SW 1271 (cell line): ENCODE measurements around the gene ANKRD62.
A peak's percentile ranks its signal among the peaks of the same experiment; 100 is the strongest.
"Not testable (repeated sequence)": the region's sequence is repeated elsewhere in the genome, so short reads cannot be mapped to it uniquely, and the experiment has no call there.

ENCODE experiments used
- DNase-seq, 2 experiments: peaks; one replicate each; lab custom pipeline; 2025; lab: John Stamatoyannopoulos, UW

The ANKRD62 gene

DNA sequence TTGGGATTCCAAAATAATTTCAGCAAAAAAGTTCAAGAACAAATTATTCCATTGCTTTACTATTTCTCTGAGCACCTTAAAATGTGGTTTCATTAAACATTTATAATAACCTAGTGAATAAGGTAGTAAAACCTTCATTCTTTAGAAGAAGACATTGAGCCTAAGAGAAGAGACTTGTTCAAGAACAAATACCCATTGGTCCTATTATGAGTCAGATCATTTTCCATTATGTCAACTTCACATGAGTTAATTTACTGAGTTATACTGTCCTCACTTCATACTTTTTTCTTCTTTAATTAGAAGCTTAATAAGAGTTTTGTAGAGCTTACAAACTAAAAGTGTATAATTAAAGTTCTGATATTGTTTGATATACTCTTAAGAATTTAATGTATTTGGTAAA lies 5.5 kb downstream of the ANKRD62 start:
- DNase-seq, result no peak

DNA sequence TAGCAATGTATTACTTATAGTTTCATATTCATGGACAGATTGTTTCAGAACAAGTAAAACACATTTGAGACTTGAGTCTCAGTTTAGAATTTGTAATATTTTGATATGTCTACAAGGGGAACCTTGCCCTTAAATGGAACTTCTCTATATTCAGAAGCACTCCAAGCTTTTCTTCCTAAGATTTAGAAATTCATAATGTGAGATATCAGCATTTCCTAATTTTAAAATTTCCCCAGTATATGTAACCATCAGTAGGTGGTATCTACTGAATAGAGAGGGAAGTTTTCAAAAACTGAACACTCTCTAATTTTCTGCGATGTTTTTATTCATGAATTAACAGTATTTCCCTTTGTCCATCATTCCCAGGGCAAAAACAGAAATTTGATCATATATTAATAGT lies 7.6 kb downstream of the ANKRD62 start:
- no peak for DNase-seq

DNA sequence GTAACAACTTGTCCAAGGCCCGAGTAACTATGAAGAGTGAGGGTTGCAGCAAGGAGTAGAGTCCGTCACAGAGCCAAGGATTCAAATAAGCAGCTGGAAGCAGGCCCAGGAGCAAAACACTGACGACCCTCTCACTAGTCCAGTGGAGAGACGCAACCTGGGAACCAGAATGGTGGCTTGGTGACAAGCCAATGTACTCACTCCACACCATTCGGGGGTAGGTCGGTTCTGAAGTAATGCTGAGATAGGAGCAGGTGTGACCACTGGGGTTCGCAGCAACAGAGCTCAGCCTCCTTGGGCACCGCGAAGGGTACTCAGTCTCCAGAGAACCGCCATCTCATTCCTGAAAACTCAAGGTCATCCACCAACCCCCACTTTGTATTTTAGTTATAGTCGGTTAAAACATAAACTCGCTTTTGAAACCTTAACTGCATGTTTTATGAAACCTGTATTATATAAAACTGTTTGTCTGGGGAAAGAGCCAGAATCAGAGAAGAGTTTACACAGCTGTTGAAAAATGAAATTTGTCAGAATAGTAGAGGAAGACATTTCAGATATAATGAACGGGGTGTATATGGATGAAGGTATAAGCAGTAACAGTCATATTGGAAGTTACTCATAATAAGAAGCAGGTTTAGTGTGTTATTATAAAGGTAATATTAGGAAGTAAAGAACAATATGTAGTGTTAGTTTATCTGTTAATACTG lies 8.6 kb downstream of the ANKRD62 start:
- no peak for DNase-seq

DNA sequence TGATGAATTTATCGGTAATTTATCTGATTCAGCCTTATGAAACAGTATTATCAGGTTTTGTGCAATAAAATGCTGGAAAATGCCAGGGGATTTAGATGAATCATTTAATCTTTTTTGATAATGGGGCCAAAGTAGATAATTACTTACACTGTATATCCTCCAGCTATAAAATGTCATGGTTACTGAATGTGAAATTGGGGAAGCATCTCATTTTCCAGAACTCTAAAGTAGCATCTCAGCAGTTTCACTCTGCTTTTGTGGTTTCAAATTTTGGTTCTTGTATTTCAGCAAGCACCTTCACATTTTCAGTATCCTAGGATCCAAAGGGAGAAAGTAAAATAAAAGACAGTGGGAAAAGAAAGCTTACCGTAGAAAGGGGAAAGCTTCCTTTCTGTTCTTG lies 12.8 kb downstream of the ANKRD62 start:
- no peak for DNase-seq

DNA sequence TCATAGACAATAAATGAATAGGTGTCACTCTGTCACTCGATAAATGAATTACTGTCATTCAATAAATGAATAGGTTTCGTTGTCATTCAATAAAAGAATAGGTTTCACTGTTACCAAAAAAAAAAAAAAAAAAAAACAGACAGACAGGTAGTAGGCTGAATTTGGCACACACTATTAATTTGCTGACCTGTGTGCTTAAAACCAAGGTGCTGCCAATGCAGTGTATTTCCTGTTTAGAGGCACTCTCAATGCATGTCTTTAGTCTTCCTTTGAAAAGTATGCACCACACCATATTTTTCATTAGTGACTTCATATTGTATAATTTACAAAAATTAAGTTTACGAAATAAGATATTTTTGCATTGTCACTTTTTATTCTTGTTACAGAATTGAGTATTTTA lies 16.2 kb downstream of the ANKRD62 start:
- no peak for DNase-seq

DNA sequence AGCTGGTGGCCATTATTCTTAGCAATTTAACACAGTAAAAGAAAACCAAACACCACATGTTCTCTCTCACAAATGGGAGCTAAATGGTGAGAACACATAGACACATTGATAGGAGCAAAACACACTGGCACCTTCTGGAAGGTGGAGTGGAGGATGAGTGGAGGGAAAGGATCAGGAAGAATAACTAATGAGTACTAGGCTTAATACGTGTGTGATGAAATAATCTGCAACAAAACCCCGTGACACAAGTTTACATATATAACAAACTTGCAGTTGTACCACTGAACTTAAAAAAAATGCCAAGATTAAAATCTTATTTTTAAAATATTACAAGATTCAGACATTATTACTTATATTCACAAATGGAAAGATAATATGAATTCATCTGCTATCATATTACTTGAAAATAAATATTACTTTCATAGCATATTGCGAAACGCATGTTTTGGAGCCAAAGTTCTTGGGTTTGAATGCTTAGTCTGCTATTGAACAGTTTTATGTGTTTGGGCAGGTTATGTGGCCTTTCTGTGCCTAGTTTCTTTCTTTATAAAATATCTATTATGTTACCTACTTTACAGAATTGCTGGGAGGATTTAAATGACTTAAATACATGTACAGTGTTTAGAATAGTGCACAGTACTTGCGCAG lies 20.5 kb downstream of the ANKRD62 start:
- no peak for DNase-seq

DNA sequence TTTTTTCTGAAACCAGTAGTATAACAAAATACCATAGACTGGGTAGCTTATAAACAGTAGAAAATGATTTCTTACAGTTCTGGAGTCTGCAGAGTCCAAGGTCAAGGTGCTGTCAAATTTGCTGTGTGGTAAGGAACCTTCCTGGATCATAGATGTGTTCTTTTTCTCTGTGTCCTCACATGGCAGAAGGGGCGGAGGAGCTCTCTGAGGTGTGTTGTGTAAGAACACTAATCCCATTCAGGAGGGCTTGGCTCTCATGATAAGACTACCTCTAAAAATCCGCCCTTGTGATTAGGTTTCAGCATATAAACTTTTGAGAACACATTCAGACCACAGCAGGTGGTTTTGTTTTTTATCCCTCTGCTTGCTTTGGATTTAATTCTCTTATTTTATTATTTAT lies 25.7 kb downstream of the ANKRD62 start:
- DNase-seq, result no peak

DNA sequence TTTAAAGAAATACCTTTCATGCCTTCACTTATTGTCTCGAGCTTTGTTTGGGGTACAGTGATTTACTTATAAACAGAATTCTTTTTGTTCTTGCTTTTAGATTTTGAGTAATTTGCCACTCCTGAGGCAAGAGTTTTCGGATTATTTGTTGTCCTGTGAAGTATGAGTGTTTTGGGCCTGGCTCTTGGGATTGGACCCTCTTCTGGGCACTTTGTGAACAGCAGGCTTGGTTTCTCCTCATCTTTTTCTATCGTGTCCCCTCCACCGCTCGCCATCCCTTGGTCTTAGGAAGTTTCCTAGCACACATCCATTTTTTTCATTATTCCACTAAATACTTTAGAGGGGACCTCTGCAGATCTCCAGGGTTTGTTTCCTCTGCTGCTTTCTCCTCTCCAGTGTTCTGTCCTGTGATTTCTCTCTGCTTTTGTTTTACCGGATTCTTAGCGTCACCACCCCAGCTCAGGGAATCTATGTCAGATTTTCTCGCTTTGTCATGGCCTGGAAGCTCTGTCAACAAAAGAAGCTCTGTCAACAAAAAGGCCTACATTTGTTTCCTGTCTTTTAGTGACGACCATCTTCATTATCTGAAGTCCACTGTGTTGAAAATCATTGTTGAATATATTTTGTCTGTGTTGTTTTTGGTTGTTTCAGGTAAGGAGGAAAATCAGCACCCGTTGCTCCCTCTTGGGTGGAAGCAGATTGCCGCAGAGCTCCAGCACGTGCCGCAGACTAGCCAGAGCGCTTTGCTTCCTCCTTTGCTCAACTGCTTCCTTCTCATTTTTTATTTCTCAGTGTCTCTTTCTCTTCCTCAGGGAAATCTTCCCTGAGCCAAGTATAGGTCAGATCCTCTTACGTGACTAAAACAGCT lies 27.8 kb downstream of the ANKRD62 start:
- peak in 1 of 2 experiments; percentile 1 for DNase-seq

DNA sequence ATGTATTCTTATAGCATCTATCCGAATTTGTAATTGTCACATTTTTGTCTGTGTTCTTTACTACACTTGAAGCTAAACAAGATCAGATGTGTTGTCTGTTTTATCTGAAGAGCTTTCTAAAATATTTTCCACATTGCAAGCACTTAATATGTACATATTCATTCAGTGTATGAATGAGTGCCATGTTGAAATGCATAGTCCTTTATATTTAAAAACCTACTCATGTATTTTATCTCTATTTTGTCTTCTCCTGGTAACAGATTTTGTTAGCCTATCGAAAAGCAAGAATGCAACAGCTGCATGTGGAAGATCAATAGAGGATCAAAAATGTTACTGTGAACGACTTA lies 28.4 kb downstream of the ANKRD62 start:
- not testable (repeated sequence) for DNase-seq

DNA sequence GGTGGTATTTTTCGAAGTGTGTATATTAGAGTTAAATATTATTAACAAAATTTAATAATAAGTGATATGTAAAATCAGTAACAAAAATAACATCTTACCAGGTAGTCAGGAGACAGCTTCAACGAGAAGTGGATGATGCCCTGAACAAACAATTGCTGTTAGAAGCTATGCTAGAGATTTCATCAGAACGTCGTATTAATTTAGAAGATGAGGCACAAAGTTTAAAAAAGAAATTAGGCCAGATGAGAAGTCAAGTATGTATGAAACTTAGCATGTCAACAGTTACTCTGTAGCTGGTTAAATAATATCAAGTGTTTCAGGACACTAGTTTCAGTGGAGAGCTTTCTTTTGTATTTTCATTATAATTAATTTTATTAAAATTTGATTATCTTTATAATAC lies 34.0 kb downstream of the ANKRD62 start:
- DNase-seq, result not testable (repeated sequence)

DNA sequence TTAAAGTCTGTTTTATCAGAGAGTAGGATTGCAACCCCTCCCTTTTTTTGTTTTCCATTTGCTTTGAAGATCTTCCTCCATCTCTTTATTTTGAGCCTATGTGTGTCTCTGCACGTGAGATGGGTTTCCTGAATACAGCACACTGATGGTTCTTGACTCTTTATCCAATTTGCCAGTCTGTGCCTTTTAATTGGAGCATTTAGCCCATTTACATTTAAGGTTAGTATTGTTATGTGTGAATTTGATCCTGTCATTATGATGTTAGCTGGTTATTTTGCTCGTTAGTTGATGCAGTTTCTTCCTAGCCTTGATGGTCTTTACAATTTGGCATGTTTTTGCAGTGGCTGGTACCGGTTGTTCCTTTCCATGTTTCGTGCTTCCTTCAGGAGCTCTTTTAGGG lies 45.2 kb downstream of the ANKRD62 start:
- not testable (repeated sequence) for DNase-seq

DNA sequence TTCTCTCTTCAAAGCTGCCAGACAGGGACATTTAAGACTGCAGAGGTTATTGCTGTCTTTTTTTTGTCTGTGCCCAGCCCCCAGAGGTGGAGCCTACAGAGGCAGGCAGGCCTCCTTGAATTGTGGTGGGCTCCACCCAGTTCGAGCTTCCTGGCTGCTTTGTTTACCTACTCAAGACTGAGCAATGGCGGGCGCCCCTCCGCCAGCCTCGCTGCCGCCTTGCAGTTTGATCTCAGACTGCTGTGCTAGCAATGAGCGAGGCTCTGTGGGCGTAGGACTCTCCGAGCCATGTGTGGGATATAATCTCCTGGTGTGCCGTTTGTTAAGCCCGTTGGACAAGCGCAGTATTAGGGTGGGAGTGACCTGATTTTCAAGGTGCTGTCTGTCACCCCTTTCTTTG lies 47.2 kb downstream of the ANKRD62 start:
- DNase-seq, result not testable (repeated sequence)

DNA sequence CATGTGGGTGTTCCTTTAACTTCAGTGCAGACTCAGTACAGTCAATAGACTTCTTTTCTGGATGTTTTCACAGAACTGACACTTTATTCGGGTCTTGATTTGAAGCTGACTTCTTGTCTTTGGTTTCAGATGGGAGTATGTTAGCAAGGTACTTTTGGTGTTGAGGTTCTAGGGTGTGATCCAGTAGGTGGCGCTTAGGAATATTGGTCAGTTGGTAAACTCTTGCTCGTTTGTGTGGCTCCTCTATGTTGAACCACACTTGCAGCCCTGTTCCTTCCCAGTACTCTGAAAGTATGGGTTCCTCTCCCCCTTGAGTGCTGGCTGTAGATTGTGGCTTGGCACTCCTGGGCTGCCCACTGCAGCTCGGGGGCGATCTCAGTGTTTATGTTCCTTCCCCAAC lies 48.1 kb downstream of the ANKRD62 start:
- not testable (repeated sequence) for DNase-seq

DNA sequence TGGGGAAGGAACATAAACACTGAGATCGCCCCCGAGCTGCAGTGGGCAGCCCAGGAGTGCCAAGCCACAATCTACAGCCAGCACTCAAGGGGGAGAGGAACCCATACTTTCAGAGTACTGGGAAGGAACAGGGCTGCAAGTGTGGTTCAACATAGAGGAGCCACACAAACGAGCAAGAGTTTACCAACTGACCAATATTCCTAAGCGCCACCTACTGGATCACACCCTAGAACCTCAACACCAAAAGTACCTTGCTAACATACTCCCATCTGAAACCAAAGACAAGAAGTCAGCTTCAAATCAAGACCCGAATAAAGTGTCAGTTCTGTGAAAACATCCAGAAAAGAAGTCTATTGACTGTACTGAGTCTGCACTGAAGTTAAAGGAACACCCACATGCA lies 55.8 kb downstream of the ANKRD62 start:
- not testable (repeated sequence) for DNase-seq

DNA sequence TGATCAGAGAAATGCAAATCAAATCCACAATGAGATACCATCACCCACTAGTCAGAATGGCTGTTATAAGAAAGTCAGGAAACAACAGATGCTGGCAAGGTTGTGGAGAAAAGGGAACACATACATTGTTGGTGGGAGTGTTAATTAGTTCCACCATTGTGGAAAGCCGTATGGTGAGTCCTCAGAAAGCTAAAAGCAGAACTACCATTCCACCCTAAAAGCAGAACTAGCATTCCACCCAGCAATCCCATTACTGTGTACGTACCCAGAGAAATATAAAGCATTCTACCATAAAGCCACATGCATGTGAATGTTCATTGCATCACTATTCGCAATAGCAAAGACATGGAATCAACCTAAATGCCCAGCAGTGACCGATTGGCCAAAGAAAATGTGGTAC lies 60.7 kb downstream of the ANKRD62 start:
- DNase-seq, result no peak

DNA sequence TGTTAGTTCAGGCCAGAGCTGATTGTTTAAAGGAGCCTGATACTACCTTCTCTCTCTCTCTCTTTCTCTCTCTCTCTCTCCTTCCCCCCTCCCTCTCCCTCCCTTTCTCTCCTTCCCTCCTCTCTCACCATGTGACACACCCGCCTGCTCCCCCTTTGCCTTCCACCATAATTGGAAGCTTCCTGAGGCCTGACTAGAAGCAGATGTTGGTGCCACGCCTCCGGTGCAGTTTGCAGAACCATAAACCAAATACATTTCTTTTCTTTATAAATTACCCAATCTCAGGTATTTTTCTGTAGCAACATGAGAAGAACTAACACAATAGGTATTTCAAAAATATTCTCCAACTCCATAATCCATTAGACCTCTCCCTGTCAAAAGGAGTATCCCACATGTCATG lies 62.4 kb downstream of the ANKRD62 start:
- DNase-seq, result no peak

DNA sequence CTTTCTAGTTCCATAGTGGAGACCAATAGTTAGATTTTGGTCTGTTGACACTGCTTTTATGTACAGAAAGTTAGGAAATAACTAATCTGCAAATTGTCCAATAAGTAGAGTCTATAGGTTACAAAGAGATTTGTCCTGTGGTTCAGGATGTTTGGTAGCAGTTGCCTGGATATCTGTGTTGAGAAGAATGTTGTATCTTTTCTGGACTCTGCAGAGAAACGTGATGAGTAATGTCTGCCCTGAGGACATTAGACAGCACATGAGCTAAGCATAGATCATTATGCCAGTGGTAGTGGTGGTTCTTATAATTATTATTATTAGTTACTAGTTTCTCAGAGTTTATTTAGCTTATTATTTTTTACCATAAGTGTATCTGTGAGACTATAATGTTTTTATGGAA lies 65.8 kb downstream of the ANKRD62 start:
- DNase-seq, result peak in 1 of 2 experiments; percentile 7

DNA sequence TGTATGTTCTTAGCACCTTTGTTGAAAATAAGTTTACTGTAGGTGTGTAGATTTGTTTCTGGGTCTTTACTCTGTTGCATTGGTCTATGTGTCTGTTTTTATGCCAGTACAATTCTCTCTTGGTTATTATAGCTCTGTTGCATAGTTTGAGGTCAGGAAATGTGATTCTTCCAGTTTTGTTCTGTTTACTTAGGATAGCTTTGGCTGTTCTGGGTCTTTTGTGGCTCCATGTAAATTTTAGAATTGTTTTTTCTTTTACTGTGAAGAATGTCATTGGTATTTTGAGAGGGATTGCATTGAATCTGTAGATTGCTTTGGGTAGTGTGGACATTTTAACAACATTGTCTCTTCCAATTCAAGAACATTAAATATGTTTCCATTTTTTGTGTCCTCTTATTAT lies 69.1 kb downstream of the ANKRD62 start:
- no peak for DNase-seq

DNA sequence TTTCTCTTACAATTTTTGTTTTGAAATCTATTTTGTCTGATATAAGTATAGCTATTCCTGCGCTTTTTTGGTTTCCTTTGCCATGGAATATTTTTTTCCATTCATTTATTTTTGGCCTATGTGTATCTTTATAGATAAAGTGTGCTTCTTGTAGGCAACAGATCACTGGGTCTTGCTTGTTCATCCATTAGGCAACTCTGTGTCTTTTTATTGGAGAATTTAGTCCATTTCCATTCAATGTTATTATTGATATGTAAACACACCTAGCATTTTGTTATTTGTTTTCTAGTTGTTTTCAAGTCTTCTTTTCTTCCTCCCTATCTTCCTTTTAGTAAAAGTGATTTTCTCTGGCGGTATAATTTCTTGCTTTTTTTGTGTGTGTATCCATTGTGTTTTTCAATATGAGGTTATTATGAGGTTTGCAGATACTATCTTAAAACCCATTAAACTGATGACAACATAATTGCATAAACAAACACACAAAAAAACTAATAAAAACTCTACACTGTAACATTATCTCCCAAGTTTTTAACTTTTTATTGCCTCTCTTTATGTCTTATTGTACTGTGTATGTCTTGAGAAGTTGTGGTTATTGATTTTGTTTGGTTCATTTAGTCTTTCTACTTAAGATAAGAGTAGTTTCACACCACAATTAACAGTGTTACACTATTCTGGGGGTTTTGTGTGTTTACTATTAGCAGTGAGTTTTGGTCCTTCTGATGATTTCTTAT lies 71.6 kb downstream of the ANKRD62 start:
- no peak for DNase-seq
